ENCODE measurements around the gene FLNB.

GRCh38 chr3:58009026-58009748 lies 965 bp downstream of the FLNB start:
- TF ChIP-seq MAX (CRISPR knock-in tag; IDR thresholded peaks at IDR 0.05) = no peak
- TF ChIP-seq, protein P1, sequence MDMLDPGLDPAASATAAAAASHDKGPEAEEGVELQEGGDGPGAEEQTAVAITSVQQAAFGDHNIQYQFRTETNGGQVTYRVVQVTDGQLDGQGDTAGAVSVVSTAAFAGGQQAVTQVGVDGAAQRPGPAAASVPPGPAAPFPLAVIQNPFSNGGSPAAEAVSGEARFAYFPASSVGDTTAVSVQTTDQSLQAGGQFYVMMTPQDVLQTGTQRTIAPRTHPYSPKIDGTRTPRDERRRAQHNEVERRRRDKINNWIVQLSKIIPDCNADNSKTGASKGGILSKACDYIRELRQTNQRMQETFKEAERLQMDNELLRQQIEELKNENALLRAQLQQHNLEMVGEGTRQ (CRISPR knock-in tag; IDR thresholded peaks at IDR 0.05) = no peak
- TF ChIP-seq JUN (CRISPR knock-in tag; IDR thresholded peaks at IDR 0.05) = no peak
- no peak for TF ChIP-seq HMGXB4 (CRISPR knock-in tag; IDR thresholded peaks at IDR 0.05)
- no peak for TF ChIP-seq IRF2 (CRISPR knock-in tag; IDR thresholded peaks at IDR 0.05; ENCODE audit: borderline replicate concordance, low read depth)
- TF ChIP-seq TEAD4 (CRISPR knock-in tag; IDR thresholded peaks at IDR 0.05) = no peak; the same call in 1 of the 2 replicates
- TF ChIP-seq CREB1 (CRISPR knock-in tag; IDR thresholded peaks at IDR 0.05) = no peak
- no peak for TF ChIP-seq ZNF396 (CRISPR knock-in tag; IDR thresholded peaks at IDR 0.05; ENCODE audit: borderline replicate concordance)
- TF ChIP-seq, protein P2, sequence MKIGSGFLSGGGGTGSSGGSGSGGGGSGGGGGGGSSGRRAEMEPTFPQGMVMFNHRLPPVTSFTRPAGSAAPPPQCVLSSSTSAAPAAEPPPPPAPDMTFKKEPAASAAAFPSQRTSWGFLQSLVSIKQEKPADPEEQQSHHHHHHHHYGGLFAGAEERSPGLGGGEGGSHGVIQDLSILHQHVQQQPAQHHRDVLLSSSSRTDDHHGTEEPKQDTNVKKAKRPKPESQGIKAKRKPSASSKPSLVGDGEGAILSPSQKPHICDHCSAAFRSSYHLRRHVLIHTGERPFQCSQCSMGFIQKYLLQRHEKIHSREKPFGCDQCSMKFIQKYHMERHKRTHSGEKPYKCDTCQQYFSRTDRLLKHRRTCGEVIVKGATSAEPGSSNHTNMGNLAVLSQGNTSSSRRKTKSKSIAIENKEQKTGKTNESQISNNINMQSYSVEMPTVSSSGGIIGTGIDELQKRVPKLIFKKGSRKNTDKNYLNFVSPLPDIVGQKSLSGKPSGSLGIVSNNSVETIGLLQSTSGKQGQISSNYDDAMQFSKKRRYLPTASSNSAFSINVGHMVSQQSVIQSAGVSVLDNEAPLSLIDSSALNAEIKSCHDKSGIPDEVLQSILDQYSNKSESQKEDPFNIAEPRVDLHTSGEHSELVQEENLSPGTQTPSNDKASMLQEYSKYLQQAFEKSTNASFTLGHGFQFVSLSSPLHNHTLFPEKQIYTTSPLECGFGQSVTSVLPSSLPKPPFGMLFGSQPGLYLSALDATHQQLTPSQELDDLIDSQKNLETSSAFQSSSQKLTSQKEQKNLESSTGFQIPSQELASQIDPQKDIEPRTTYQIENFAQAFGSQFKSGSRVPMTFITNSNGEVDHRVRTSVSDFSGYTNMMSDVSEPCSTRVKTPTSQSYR (CRISPR knock-in tag; IDR thresholded peaks at IDR 0.05) = no peak
- no peak for TF ChIP-seq ATF2 (CRISPR knock-in tag; IDR thresholded peaks at IDR 0.05; ENCODE audit: borderline replicate concordance, low read depth)
- no peak for TF ChIP-seq FOXP4 (CRISPR knock-in tag; IDR thresholded peaks at IDR 0.05)
